Stimulated activated CD4-positive, alpha-beta T cell treated with anti-CD3 and anti-CD28 coated beads, Interleukin-1b, Interleukin-23, amount 100 ng/mL, for 48 hours (primary cell): ENCODE measurements around the gene PPP1R1B.

Experiments
- DNase-seq: peaks from one replicate; pipeline ENCODE4 v3.0.0-alpha.2; 2020

PPP1R1B gene

DNA sequence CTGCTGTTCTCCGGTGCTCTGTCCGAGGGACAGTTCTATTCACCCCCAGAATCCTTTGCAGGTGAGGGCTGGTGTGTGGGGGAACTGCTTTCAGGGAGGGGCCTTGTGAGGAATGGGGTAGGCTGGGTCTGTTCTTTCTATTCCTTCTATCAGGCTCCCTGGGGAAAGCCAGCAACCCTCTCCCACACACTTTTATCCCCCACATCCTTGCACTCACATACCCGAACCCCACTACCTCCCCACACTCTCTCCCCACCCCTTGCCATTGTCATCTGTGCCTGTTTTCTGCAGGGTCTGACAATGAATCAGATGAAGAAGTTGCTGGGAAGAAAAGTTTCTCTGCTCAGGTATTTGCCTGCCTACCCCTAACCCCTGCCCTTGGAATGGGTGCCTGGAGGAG is 32.0 kb downstream of the PPP1R1B start:
- DNase-seq, result no peak

DNA sequence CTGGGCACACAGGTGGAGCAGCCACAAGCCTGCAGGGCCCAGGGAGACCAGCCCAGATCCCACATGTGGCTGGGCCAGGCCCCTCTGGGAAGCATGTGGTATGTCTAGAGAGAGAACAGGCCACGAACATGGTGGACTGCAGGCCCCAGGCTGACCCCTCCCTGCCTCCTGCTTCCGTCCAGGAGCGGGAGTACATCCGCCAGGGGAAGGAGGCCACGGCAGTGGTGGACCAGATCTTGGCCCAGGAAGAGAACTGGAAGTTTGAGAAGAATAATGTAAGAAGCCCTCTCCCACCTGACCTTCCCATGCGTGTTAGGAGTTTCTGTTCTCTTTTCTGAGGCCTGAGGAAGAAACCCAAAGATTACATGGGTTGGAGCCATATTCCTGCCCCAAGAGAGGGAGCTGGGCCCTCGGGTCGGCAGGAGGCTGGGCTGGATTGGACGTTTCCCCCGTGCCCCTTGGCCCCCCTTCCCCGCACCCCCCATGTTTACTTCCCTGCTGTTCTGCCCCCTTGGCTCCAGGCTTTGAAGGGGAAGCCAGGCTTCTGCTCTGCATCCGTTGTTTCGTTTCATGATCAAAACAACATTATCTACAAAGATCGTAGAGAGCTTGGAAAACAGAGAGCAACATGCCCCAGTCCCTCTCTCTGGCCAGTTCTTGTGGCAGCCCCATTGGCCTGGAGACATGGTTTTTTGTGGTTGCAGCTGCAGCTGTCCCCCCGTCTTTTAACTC is 32.7 kb downstream of the PPP1R1B start:
- no peak for DNase-seq

DNA sequence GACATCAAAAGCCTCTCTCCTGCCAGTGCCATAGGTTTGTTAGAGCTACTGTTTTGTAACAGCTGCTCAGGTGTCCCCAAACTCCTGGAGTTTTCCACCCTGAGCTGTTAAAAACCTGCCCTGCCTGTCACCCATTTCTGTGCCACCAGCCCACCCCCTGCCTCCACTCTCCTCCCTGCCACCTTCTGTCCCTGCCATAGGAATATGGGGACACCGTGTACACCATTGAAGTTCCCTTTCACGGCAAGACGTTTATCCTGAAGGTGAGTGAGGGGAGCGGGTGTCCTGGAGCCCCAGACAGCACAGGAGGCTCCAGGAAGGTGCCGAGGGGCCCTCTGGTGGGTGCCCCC is 33.2 kb downstream of the PPP1R1B start:
- DNase-seq, result no peak

DNA sequence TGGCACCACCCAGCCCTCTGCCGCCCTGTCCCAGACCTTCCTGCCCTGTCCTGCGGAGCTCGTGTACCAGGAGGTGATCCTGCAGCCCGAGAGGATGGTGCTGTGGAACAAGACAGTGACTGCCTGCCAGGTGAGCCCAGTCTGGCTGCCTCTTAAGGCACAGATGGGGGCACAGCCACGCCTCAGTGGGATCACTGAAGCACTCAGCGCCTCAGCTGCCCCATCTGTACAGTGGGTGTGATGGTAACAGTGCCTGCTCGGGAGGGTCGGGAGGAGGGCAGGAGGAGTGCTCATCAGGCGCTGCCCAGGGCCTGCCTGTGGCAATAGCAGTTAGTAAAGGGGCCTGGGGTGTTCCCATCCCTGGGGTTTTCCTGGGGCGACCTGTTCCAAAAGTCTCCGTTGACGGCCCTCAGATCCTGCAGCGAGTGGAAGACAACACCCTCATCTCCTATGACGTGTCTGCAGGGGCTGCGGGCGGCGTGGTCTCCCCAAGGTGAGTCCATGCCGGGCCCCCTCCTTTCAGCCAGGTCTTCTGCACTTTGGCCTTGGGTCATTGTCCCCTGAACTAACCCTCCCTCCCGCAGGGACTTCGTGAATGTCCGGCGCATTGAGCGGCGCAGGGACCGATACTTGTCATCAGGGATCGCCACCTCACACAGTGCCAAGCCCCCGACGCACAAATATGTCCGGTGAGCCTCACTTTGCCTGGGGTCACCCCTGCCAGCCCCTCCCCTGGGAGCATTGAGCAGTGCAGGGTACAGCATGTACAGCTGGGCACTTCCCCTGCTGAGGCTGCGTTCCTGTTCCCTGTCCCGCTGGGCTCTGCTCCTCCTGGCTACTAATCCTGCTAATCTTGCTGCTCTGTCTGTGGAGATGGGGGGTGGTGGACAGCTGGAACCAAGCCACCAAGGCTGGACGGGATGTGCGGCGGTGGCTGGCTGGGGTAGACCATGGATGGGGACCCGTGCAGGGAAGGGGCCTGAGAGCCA is 33.9 kb downstream of the PPP1R1B start:
- DNase-seq, result no peak

DNA sequence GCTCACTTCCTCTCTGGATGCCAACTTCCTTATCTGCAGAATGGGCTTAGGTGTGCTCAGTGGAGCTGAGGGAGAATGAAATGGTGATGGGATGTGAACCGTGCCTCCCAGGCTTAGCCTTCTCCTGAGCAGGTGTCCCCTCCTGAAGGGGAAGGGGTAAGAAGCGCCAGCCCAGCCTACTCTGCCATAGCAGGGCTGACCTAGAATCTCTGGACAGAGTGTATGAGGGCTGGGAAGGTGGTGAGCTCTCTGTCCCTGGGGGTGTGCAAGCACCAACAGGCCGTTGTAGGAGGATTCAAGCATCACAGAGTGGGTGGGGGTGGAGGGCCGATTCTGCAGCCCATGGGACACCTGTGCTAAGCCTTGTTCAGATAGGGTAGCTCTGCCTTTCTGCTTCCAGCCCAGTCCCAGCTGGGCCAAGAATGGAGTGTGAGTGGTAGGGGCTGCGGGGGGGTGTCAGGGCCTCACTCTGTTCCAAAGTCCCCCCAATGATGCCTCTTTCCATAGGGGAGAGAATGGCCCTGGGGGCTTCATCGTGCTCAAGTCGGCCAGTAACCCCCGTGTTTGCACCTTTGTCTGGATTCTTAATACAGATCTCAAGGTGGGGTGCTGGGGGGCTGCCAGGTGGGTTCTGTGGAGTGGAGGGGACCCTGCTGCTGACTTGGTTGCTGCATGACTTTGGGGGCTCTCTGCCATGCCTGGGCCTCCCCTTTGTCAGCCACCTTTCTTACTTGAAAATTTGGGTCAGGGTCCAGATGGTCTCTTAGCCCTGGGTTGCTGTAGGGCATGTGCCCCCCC is 35.2 kb downstream of the PPP1R1B start:
- DNase-seq, result no peak

DNA sequence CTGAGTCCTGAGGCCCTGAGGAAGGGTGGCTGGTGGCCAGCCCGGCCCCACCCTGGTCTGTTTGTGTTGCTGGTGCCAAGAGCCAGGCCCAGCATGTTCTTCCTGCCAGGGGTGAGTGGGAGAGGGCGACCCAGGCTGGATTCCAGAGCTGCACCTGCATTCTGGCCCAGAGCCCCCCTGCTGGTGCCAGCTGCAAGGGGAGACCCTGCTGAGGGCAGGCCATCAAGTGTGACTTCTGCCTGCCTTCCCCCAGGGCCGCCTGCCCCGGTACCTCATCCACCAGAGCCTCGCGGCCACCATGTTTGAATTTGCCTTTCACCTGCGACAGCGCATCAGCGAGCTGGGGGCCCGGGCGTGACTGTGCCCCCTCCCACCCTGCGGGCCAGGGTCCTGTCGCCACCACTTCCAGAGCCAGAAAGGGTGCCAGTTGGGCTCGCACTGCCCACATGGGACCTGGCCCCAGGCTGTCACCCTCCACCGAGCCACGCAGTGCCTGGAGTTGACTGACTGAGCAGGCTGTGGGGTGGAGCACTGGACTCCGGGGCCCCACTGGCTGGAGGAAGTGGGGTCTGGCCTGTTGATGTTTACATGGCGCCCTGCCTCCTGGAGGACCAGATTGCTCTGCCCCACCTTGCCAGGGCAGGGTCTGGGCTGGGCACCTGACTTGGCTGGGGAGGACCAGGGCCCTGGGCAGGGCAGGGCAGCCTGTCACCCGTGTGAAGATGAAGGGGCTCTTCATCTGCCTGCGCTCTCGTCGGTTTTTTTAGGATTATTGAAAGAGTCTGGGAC is 36.0 kb downstream of the PPP1R1B start:
- DNase-seq, result no peak

DNA sequence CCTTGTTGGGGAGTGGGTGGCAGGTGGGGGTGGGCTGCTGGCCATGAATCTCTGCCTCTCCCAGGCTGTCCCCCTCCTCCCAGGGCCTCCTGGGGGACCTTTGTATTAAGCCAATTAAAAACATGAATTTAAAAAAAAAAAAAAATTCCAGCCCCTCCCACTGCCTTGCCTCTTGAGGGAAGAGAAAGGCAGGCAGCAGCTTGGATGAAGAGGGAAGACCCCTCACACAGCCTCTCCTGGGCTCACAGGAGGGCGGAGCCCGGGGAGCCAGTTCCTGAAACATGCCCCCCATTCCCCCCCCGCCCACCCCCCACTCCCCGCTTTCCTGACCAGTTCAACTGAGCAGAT is 36.6 kb downstream of the PPP1R1B start:
- DNase-seq, result no peak

DNA sequence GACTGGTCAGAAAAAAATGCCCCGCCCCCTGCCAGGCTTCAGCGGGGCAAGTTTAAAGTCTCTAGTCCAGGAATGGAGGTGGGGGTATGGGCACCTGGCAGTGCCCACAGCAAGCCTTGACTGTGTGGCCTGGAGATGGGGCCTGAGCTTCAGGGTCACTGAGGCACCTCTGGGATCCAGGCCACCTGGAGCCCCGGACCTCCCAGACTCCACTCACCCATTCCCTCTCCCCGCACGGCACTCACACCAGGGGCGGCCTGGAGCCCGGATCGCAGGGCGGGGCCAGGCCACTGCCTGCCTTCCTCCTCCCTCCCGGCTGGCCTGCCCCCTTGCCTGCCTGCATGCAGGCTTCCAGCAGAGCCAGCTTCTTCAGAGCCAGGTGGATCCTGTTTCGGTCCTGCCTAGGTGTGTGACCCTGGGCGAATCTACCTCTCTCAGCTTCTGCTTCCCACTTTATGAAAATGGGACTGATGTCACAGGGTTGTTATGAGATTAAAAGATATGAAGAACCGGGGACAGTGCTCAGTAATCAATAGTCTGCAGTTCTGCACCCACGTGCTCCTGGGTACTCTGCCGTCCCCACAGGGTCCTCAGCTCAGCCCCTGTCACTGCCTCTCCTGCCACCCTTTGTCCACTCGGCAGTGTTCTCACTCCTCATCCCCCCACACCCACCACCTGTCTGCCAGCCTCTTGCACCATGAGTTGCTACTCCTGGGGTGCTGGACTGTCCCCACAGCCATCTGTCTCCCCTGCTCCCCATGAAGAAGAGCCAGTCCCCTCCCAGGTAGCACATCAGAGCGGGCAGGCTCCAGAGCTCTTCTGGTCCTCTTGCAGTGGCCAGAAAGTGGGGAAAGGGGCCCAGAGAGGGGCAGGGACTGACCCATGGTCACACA is 37.2 kb downstream of the PPP1R1B start:
- no peak for DNase-seq

DNA sequence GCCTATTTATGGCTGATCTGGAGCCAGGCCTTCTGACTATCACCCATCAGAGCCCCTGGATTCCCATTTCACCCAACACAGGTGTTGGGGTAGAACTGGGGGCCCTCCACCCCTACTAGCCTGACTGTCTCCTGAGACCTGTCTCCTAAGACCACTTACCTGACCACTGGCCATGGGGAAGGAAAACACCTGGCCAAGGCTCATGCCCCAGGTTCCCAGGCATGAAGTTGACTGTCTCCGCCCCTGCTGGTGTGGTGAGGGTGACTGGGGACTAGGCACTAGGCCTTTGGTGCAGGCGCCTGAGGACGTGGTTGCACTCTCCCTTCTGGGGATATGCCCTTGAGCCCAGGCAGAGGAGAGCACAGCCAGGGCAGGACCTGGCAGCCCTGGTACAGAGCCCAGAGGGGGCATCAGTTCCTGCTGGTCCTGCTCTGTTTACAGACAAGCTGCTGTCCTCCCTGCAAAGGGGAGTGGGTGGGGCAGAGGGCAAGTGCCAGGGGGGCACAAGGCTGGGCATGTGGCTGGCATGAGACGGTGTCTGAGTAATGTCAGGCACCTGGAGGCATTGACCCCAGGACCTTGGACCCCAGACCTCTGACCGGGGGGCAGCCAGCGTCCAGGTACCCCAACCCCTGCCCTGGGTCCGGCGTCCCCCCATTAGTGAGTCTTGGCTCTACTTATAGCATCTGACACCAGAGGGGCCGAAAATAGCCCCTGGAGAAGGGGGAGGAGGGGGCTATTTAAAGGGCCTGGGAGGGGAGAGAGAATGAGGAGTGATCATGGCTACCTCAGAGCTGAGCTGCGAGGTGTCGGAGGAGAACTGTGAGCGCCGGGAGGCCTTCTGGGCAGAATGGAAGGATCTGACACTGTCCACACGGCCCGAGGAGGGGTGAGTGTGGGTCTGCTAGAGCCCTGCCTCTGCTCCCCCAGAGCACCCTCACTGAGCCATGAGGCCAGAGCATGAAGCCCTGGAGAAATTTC is 38.1 kb downstream of the PPP1R1B start, which contains the start of gene TCAP:
TCAP (plus strand) TSS at position 769 of the 981 bp plus-strand sequence; CDS start at position 780, 11 bp downstream.
- no peak for DNase-seq

DNA sequence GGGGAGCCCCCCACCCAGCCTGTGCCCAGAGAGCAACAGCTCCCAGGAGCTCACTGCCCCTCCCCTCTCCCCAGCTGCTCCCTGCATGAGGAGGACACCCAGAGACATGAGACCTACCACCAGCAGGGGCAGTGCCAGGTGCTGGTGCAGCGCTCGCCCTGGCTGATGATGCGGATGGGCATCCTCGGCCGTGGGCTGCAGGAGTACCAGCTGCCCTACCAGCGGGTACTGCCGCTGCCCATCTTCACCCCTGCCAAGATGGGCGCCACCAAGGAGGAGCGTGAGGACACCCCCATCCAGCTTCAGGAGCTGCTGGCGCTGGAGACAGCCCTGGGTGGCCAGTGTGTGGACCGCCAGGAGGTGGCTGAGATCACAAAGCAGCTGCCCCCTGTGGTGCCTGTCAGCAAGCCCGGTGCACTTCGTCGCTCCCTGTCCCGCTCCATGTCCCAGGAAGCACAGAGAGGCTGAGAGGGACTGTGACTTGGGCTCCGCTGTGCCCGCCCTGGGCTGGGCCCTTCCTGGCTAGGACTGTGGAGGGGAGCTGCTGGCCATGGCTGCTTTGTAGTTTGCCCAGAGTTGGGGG is 39.0 kb downstream of the PPP1R1B start:
- DNase-seq, result no peak

DNA sequence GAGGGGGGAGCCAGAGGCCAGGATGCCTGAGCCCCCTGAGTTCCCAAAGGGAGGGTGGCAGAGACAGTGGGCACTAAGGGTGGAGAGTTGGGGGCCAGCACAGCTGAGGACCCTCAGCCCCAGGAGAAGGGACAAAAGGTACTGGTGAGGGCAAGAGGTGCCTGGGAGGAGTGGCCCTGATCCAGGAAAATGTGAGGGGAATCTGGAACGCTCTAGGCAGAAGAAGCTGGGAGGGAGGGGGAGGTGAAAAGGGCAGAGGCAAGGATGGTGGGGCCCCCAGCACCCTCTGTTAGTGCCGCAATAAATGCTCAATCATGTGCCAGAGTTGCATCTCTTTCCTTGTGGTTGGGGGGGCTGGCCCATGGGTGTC is 39.5 kb downstream of the PPP1R1B start:
- DNase-seq, result no peak

DNA sequence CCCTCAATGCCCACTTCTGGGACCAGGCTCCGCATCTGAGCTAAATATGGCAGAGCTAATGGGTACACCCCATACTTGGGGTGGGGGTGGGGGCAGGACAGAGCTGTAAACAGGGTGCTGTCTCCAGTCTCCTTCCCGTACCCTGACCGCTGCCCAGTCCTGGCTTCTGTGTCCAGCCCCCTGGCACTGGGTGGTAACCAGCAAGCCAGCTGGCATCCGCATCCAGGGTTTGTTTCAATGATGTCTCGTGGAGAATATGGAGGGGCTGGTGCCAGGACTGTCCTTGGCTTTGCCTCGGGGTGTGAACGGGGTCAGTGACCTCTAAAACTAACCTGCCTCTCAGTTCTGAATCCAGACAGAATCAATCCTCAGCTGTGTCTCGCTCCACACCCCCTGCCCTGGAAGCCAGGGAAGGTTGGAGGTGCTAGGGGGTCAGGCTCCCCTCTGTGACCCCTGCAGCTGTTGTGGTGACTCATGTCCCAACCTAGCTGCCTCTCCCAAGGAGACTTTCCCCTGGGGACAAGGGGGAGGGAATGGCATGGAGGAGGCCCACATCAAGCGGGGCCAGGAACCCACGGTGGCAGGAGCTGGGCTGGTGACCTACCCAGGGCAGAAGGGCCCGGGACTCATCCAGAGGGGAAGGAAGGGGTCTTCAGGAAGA is 40.0 kb downstream of the PPP1R1B start:
- DNase-seq, result no peak

DNA sequence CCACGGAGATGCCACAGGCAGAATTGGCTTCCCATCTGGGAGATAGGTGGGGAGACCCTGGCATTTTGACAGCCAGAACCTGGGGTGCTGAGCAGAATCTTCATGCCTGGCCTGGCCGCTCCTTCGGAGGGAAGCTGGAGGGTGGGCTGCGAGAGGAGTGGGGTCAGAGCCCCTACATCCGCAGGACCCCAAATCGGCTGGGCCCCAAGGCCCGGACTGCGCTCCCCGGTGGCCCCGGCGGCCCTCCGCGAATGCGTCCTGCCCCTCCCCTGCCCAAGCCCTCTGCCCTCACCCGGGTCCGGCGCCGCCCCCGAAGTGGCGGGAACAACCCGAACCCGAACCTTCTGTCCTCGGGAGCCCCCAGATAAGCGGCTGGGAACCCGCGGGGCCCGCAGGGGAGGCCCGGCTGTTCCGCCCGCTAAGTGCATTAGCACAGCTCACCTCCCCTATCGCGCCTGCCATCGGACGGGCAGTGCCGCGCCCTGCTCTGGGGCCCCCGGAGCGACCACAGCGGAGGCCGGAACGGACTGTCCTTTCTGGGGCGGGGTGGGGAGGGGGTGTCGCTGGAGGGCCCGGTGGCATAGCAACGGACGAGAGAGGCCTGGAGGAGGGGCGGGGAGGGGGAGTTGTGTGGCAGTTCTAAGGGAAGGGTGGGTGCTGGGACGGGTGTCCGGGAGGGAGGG is 40.7 kb downstream of the PPP1R1B start:
- no peak for DNase-seq

DNA sequence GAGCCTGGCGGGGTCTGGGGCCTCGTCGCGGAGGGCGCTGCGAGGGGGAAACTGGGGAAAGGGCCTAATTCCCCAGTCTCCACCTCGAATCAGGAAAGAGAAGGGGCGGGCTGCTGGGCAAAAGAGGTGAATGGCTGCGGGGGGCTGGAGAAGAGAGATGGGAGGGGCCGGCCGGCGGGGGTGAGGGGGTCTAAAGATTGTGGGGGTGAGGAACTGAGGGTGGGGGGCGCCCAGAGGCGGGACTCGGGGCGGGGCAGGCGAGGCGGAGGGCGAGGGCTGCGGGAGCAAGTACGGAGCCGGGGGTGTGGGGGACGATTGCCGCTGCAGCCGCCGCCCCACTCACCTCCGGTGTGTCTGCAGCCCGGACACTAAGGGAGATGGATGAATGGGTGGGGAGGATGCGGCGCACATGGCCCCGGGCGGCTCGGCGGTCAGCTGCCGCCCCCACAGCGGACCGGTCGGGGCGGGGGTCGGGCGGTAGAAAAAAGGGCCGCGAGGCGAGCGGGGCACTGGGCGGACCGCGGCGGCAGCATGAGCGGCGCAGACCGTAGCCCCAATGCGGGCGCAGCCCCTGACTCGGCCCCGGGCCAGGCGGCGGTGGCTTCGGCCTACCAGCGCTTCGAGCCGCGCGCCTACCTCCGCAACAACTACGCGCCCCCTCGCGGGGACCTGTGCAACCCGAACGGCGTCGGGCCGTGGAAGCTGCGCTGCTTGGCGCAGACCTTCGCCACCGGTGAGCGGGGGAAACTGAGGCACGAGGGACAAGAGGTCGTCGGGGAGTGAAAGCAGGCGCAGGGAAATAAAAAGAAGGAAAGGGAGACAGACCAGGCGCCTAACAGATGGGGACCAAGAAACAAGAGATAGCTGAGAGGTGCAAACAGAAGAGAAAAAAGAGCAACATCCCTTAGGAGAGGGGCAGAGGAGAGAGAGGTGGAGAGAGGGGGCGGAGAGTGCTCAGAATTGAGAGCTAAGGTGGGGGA is 41.5 kb downstream of the PPP1R1B start, which contains the start of gene PNMT:
PNMT (plus strand) TSS at position 509 of the 980 bp plus-strand sequence; CDS start at position 532, 23 bp downstream.
- peak; percentile 64 for DNase-seq

DNA sequence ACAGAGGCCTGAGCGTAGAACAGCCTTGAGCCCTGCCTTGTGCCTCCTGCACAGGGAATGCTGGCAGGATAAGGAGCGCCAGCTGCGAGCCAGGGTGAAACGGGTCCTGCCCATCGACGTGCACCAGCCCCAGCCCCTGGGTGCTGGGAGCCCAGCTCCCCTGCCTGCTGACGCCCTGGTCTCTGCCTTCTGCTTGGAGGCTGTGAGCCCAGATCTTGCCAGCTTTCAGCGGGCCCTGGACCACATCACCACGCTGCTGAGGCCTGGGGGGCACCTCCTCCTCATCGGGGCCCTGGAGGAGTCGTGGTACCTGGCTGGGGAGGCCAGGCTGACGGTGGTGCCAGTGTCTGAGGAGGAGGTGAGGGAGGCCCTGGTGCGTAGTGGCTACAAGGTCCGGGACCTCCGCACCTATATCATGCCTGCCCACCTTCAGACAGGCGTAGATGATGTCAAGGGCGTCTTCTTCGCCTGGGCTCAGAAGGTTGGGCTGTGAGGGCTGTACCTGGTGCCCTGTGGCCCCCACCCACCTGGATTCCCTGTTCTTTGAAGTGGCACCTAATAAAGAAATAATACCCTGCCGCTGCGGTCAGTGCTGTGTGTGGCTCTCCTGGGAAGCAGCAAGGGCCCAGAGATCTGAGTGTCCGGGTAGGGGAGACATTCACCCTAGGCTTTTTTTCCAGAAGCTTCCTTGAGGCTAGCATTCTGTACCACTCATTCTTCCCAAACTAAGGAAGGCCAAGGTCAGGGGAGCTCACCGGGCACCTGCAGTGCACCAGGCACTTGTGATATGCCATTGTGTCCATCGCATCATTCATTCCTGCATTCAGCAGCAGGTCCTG is 43.4 kb downstream of the PPP1R1B start:
- DNase-seq, result no peak

DNA sequence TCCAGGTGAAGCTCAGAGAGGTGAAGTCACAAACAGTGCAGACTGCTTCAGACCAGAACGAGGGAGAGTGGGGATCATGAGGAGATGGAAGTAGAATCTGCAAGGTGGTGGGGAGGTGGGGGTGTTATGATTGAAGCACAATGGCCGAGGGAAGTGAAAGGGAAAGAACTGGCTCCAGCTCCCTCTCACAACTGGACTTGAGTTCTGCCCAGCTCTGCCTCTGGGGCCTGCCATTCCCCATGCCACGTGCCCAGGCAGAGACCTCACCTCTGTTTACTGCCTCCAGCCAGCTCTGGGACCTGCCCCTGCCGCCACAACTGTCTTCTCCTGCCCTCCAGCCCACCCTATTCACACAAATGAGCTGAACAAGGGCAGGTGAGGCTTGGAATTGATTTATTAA is 44.0 kb downstream of the PPP1R1B start:
- DNase-seq, result no peak
